Vagina (tissue), 2 donors: ENCODE measurements around the gene ZNF398.

Experiments
- POLR2A ChIP-seq, 2 donors: fragments of 450-650 bp; IDR thresholded peaks; one replicate each; pipeline ENCODE4 v1.6.1; 2017; ENCODE audit warnings: antibody characterized with exemption in 2 of 2, mild to moderate bottlenecking in 2 of 2, moderate library complexity in 2 of 2
- TF ChIP-seq, protein P1 (sequence below), 3 experiments: fragments of 450-650 bp in 2 of 3; fragments of 200-600 bp in 1 of 3; sonication (generic) in 1 of 3; IDR thresholded peaks; one replicate each; pipeline ENCODE4 v1.5.1; 2017 to 2019; ENCODE audit warnings: antibody characterized with exemption in 3 of 3, mild to moderate bottlenecking in 2 of 3, moderate library complexity in 2 of 3

GRCh38 chr7:149125863-149126661 is 21.2 kb upstream of the ZNF398 start, which contains the start of gene ZNF425:
- TF ChIP-seq, protein P1, sequence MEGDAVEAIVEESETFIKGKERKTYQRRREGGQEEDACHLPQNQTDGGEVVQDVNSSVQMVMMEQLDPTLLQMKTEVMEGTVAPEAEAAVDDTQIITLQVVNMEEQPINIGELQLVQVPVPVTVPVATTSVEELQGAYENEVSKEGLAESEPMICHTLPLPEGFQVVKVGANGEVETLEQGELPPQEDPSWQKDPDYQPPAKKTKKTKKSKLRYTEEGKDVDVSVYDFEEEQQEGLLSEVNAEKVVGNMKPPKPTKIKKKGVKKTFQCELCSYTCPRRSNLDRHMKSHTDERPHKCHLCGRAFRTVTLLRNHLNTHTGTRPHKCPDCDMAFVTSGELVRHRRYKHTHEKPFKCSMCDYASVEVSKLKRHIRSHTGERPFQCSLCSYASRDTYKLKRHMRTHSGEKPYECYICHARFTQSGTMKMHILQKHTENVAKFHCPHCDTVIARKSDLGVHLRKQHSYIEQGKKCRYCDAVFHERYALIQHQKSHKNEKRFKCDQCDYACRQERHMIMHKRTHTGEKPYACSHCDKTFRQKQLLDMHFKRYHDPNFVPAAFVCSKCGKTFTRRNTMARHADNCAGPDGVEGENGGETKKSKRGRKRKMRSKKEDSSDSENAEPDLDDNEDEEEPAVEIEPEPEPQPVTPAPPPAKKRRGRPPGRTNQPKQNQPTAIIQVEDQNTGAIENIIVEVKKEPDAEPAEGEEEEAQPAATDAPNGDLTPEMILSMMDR (IDR thresholded peaks at IDR 0.05), result peak; percentile 94 to 96 (median 96)
- TF ChIP-seq POLR2A (IDR thresholded peaks at IDR 0.05), result peak in 1 of 2 donors; percentile 92
